Left cardiac atrium (tissue), 4 donors: ENCODE results near the gene SYNE2. TPM values are rescaled to one million over a fixed set of nuclear protein-coding genes. Genes with fewer than 3 reads are reported as not detected.
A peak's percentile ranks its signal among the peaks of the same experiment; 100 is the strongest.
"Not testable (repeated sequence)": the region's sequence is repeated elsewhere in the genome, so short reads cannot be mapped to it uniquely, and the experiment has no call there.

ENCODE experiments used
- ATAC-seq, 2 donors: fragments of 200-7000 bp; cut with Tn5 transposase; one replicate each; pipeline ENCODE4 v1.9.1; 2020; ENCODE audit warnings: mild to moderate bottlenecking in 2 of 2, moderate library complexity in 2 of 2
- DNase-seq: peaks from one replicate; pipeline ENCODE4 v3.0.0-alpha.2; 2020
- intact Hi-C, 2 donors: fragments of 100-400 bp; cut with DNase I; formaldehyde crosslinking; loops; one replicate each; pipeline versions ENCODE4 v1.14.1 to v1.15.1; 2022 to 2023
- total RNA-seq, 2 donors: library from RNA; stranded (reverse); fragmentation: NEBNext Ultra II Directional; extraction: Animal tissue kit (Norgen Biotek cat#: 25700); gene quantifications; one replicate each; pipeline ENCODE4 v1.2.1, GENCODE V29; 2021
- donor health status: DM: no; HTN: yes; CAD: no.
- donor health status: DM: no; HTN: yes; CAD: no; lungs with severe emphysema.
- donor health status: DM: yes; HTN: yes; CAD: no.
- donor health status: Dilated cardiomyopathy.

Gene SYNE2
- total RNA-seq, 2 donors from 2014 or later, result 96.3 to 173 TPM

GRCh38 chr14:63867933-63868921, 15.4 kb downstream of the SYNE2 start:
- no peak for ATAC-seq

GRCh38 chr14:63869940-63870752, 17.3 kb downstream of the SYNE2 start:
- intact Hi-C loops, DNase-seq: not testable (repeated sequence)
- peak in 1 of 2 donors; percentile 13 for ATAC-seq

More at GRCh38 chr14:63867933-63868921, 15.4 kb downstream of the SYNE2 start:
- DNase-seq, result no peak
- intact Hi-C loops, result no loop called here

- intact Hi-C loops, DNase-seq, ATAC-seq: not testable (repeated sequence)
These were observed 17.9 kb downstream of the SYNE2 start for GRCh38 chr14:63870753-63871037.

GRCh38 chr14:63874223-63874622, 21.4 kb downstream of the SYNE2 start:
- DNase-seq (no peak), ATAC-seq (no peak)
- intact Hi-C loops, result no loop called here

GRCh38 chr14:63875311-63875710, 22.5 kb downstream of the SYNE2 start:
- DNase-seq (peak; percentile 56), ATAC-seq (peak; percentile 75 to 76)
- intact Hi-C loops, result no loop called here

- intact Hi-C loops, result no loop called here
- ATAC-seq (no peak), DNase-seq (no peak)
These were observed 24.7 kb downstream of the SYNE2 start for GRCh38 chr14:63877550-63877939.

GRCh38 chr14:63878052-63878451, 25.2 kb downstream of the SYNE2 start:
- no peak for ATAC-seq
- intact Hi-C loops, result no loop called here
- no peak for DNase-seq

- ATAC-seq, result no peak
- no peak for DNase-seq
- intact Hi-C loops, result no loop called here
These were observed 26.0 kb downstream of the SYNE2 start for GRCh38 chr14:63878792-63879191.

GRCh38 chr14:63881926-63882325, 29.1 kb downstream of the SYNE2 start:
- no peak for DNase-seq
- ATAC-seq, result no peak
- intact Hi-C loops, result no loop called here

GRCh38 chr14:63887899-63888298, 35.1 kb downstream of the SYNE2 start:
- ATAC-seq, result no peak
- DNase-seq, result no peak
- intact Hi-C loops, result no loop called here

- DNase-seq (no peak), ATAC-seq (no peak)
- intact Hi-C loops, result no loop called here
These were observed 37.7 kb downstream of the SYNE2 start for GRCh38 chr14:63890553-63890952.

GRCh38 chr14:63891148-63891975, 38.6 kb downstream of the SYNE2 start:
- no peak for DNase-seq
- ATAC-seq, result no peak
- intact Hi-C loops, result no loop called here

GRCh38 chr14:63892265-63892664, 39.5 kb downstream of the SYNE2 start:
- no peak for ATAC-seq
- intact Hi-C loops, result no loop called here
- DNase-seq, result no peak

- DNase-seq (peak; percentile 75), ATAC-seq (peak; percentile 71 to 93)
- intact Hi-C loops, result no loop called here
These were observed 41.1 kb downstream of the SYNE2 start for GRCh38 chr14:63893701-63894458.

GRCh38 chr14:63895510-63895909, 42.7 kb downstream of the SYNE2 start:
- intact Hi-C loops, result no loop called here
- no peak for ATAC-seq
- no peak for DNase-seq

GRCh38 chr14:63896278-63896720, 43.5 kb downstream of the SYNE2 start:
- DNase-seq (peak; percentile 65), ATAC-seq (peak; percentile 52 to 69)
- intact Hi-C loops, result no loop called here

GRCh38 chr14:63897721-63898163, 44.9 kb downstream of the SYNE2 start:
- intact Hi-C loops, result no loop called here
- DNase-seq, result no peak
- no peak for ATAC-seq

- no peak for DNase-seq
- ATAC-seq, result no peak
- intact Hi-C loops, result no loop called here
These were observed 47.1 kb downstream of the SYNE2 start for GRCh38 chr14:63899953-63900352.
